NK-92 (cell line): Measurements from ENCODE around the gene CD48.
"Not testable (repeated sequence)": the region's sequence is repeated elsewhere in the genome, so short reads cannot be mapped to it uniquely, and the experiment has no call there.

Source experiments
- DNase-seq: peaks from one replicate; lab custom pipeline; 2025; ENCODE audit not compliant: unreplicated experiment; lab: John Stamatoyannopoulos, UW

The CD48 gene

DNA sequence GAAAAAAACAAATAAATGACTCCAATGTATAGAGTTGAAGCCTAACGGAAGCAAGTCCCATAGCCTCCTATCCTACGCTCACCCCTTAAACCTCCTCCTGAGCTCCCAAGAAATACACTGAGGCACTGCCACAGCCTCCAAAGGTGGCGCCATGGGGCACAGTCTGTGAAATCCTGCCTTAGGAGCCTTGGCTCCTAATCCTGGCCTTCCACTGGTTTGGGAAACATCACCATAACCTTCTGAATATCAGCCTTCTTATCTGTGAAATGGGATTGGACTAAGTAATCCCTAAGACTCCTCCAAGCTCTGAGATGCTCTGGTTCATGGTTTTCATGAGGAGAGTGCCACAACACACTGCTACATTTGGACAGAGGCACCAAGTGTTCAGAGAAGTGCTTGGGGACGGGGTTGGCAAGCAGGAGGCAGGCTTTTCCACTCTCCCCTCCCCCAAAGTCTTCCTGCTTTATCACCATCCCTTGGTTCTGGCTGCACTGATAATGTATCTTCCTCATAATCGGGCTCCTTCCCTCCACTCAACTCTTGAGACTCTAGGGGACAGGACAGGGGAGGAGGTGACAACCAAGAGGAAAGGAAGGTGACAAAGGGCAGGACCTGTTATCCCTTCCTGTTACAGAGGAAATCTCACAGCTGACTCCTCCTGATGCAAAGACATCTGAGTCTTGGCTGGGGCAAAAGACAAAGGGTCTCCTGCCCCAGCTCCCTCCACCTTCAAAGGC, 30.2 kb upstream of the CD48 start:
- DNase-seq = no peak

DNA sequence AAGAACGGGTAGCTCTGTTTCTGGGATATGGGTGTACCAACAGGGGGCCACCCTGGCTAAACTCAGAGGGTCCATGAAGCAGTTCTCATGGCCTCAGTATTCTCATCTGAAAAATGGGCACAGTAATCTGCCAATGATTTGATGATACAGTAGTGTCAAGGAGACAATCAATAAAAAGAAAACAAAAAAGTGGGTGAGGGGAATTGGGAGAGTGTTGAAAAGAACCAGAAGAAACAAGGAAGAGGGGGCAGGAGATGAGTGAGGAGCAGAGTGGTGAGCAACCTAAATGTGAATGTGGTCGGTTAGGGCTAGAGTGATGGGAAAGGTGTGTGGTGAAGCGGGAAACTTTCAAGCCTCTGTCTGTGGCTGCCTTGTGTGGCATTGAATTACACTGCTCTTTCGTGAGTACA, 29.5 kb upstream of the CD48 start:
- no peak for DNase-seq

DNA sequence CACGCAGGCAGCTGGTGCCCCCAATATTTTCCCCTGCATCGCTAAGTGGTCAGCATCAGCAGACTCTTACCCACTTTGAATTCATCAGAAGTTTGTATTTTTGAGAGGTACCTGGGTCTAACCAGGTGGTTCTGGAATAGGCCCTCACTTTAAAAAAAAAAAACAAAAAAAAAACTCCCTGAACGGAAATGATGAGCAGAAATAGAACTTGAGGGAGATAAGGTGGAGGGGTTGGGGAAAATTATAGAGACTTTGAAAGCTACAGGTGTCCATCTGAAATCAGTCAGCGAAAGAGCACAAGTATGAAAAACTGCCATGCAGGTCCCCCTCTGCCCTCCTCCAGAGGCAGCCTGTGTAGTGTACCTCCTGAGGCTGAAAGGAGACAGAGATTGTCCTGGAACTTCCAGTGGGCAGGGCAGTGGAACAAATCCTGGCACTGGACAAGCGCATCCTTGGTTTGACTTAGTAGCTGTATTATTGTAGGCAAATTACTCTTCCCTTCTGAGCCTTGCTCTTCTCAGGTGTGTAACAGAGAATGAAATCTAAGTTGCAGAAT, 28.6 kb upstream of the CD48 start:
- DNase-seq = no peak

DNA sequence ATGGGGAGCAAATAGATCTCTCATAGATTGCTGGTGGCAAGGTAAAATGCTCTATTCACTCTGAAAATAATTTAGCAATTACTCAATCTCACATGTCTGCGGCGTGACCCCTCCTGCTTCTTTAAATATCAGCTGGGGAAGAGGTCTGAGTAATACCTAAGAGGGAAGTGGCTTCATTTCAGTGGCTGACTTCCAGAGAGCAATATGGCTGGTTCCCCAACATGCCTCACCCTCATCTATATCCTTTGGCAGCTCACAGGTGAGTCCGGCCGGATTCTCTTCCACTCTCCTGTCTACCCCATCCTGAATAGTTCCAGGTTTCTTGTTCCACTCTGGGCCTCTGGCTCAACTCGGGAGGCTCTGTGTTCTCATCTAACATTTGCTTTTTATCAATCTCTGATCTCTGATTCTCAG, 27.5 kb upstream of the CD48 start, which contains the start of gene SLAMF7:
Gene SLAMF7 (plus strand): TSS at position 150 of the 414 bp plus-strand sequence. CDS start 55 bp downstream, at position 205.
- DNase-seq = no peak

DNA sequence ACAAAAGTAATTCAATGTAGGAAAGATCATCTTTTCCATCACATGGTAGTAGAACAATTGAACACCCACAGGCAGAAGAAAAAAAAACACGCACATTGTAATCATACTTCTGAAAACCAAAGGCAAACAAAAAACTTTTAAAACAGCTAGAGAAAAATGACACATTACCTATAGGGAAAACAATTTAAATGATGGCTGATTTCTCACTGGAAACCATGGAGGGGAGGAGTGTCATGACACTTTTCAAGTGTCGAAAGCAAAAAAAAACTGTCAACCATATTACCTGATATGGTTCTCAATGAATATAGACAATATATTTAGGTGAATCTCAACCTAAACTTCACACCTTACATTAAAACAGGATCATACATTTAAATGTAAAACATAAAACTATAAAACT, 26.6 kb upstream of the CD48 start:
- no peak for DNase-seq

DNA sequence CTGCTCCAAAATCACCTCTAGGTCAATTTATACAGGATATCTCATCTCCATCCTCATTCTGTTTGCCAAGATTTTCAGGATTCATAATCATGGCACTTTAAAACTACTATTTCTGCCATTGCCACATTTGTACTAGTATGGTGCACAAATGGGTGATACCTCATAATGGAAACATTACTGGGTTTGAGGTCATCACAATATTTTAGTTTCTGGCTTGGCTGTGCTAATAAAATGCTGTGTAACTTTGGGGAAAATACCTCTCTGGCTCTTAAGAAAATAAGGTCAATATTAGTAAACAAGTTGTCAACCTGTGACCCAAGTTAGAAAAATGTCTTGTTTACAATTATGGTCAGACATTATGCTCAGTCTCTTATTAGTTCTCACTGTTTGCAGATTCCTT, 22.7 kb upstream of the CD48 start:
- DNase-seq = no peak

DNA sequence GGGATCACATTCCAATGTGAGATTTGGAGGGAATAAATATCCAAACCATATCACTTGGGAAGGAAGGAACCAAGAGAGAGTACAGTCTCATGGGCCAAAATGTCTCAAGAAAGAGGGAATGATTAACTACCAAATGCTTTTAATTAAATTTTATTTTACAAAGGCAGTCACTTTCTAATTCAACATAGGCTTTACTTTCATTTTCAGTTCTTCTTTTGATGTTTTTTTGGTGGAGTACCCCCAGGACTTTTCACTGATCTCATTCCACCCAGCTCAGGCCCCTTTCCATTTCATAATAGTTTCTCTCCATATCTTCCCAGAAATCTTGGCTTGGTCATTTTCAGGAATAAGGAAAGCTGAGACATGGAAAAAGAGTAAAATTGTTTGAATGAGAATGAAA, 22.3 kb upstream of the CD48 start:
- no peak for DNase-seq

DNA sequence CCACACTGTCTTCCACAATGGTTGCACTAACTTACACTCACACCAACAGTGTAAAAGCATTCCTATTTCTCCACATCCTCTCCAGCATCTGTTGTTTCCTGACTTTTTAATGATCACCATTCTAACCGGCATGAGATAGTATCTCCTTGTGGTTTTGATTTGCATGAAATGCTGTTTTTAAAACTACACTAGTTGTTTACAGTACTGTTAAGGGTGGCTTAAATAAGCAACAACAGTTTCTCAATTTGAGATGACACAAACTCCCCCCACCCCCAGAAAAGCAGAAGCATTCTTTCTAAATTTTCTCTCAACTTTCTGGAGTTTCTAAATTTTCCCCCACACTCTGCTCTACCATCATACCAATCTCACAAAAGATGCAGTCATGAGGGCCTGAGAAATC, 20.4 kb upstream of the CD48 start:
- no peak for DNase-seq

DNA sequence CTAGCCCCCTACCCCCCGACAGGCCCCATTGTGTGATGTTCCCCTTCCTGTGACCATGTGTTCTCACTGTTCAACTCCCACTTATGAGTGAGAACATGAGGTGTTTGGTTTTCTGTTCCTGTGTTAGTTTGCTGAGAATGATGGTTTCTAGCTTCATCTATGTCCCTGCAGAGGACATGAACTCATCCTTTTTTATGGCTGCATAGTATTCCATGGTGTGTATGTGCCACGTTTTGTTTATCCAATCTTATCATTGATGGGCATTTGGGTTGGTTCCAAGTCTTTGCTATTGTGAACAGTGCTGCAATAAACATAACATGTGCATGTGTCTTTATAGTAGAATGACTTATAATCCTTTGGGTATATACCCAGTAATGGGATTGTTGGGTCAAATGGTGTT, 19.9 kb upstream of the CD48 start:
- not testable (repeated sequence) for DNase-seq

DNA sequence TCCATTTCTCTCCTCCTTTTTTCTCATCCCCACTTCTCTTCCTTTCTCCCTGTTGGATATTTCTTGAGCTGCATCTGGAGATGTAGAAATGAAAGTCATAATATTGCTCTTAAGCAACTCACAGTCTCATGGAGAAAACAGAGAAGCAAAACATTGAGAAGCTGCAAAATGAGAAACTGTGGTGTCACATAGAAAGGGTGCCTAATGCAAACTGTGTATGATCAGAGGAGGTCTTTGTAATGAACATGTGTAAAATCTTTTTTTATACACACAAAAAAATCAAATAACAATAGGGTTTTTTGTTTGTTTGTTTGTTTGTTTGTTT, 15.7 kb upstream of the CD48 start:
- DNase-seq = no peak

DNA sequence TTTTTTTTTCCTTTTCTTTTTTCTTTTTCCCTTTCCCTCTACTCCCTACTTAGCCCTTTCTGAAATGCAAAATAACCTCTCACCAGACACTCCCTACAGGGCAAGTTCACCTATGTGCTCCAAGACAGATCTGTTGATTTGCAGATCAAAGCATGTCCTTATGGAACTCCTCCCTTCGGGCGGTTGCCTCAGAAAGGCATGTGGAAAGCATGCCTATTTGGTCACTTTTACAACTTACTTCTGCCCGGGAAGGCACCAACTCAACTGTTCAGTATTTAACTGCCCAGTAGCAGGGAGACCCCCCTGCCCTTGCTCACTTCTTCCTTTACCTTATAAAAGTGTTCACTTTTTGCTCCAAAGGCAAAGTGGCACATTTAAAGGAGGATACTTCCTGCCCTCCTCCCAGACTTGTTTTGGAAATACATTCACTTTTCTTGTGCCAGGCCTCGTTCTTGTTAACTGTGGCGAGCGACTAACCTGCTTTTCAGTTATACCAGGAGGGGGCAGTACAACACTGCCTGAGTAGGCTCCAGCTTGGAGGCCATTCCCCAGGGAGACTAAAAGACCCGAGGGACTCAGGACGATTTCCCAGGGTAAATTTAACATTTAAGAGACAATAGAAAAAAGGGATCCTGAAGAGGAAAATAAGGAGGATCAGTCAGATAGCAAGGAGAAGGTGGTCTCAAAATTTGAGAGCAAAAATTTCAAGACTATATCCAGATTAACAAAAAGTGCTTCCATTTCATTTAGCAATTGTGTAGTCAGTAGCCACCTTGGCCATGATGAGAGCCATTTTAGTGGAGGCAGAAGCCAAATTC, 15.1 kb upstream of the CD48 start:
- peak; percentile 40 for DNase-seq

DNA sequence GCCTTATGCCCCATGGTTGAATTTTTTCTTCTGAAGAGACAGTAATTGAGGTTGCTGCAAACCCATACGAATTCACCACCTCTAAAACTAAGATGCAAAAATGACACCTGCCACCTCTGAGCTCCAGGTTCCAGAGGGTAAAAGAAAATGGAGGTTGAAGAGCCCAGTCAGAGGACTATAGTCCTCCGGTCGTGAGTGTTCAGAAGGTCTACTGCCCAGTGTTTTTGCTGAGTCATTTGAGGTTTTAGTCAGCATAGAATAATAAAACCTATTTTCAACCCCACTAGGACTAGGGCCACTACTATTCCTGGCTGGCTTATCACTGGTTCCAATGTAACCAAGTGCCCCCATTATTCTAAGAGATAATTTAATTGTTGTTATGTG, 14.5 kb upstream of the CD48 start:
- DNase-seq = no peak

DNA sequence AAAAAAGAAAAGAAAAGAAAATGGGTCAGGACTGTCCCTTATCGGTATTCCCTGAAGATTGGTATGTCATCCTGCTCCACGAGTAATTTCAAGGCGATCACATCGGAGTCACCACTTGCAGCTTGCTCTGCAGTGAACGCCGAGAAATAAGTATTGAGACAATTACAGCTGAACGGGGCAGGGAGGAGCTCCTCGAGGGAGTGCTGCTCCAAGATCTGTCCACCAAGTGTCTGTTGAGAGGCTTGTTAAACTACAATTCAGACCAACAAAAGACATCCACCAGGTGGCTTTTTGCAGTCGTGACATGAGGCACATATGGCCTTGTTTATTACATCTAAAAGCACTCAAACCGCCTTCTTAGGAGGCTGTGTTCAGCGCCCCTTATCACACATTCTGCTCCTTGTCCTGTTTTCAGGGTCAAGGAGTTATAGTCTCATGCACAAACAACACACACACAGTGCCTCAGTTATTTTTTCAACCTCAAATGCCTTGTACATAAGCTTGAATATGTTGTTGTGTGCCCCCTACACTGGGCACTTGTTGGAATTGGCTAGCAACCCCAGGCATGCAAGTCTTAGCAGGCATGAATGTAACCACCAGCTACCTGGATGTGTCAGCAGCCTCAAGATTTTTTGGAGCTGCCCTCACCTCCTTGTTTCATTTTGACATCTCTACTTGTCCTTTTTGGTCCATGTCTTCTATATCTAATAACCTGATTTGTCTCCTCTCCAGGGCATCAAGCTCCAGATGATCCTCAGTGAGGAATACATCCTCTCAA, 13.0 kb upstream of the CD48 start:
- DNase-seq = no peak

DNA sequence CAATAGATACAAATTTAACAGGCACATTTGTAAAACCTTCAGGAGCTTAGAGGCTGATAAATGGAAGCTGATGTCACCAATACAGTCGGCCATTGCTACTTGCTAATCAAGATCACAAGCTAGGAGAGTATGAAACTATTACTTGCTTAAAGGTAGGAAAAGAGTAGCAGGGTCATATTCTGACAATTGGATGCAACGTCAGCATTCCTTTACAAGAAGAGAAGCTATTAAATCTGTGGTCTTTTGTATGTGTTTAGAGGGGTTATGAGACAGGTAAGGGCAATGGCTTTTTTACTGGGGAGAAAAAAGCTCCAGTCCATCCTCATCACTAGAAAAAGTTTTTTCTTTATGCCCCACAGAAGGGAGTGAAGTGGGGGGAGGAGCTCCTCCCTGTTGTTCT, 11.7 kb upstream of the CD48 start:
- no peak for DNase-seq

DNA sequence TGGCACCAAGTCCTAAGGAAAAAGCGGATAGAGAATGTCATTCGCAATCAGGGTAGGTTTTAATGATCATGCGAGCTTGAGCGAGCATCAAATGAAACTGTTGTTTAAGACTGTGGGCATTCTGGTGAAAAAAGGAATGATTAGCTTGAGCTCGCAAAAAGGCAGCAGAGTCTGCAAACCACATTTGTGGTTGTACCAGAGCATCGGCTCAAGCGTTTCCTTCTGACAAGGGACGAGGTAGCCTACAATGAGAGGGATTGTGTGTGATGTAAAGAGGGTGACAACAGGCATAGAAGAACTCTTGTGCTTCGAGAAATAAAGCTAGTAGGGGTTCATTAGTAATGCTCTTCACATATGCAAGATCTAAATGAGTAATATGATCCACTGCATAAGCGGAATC, 11.1 kb upstream of the CD48 start:
- no peak for DNase-seq

DNA sequence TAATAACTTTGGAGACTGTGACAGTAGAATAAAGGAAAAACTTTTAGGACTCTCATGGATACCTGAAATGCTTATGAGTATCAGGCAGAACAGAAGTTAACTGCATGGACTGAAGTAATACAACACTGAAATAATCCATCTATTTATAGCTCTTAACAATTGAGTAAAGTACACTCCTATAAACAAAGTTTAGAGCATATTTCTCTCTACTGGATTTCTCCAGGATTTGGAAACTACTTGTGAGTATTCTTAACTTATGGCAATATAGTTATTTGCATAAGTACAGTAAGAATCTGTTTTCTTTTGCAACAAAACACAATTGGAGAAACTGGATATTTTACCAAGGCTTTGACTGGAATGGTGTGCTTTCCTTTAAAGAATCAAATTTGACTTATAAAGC, 9.9 kb upstream of the CD48 start:
- no peak for DNase-seq

DNA sequence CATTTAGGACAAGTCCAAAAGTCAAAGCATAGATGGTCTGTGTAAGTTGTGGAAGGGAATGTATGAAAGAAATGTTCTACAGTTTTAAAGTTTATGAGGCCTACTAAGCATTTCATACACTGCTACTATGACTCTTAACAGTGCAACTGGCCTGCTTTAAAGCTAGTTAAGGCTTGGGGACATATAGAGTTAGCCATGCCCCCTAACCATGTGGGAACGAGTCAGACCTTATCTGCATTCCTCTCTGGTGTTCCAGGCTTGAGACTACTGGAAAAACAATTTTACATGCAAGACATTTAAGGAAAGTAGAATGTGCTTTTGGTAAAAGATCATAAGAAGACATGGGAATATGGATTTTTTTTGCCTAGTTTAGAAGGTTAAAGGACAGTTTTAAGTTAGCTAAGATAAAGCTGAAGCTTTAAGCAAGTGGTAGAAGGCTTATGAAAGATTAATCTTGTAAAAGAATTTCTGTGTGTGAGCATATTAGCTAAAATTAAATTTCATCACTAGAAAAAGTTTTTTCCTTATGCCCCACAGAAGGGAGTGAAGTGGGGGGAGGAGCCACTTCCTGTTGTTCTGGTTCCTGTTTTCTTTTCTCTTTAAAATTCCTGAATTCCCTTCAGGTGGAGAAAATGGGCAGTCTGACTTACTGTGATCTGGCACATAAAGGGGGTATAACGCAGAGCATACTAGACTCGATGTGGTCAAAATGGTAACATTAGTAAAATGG, 8.9 kb upstream of the CD48 start:
- no peak for DNase-seq

DNA sequence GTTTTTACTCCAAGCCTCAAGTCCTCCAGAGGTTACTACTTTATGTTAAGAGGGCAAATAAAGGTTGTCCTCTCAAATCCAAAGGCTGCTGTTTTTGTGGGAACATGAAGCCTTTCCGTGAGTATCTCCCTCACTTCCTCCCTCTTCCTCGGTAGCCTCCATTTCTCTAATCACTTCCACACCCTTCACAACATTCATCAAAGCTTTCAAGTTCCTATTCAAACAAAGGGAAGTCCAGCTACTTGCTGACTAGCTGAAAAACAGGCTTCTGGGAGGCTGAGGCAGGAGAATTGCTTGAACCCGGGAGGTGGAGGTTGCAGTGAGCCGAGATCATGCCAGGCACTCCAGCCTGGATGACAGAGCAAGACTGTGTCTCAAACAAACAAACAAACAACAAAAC, 6.6 kb upstream of the CD48 start:
- no peak for DNase-seq

DNA sequence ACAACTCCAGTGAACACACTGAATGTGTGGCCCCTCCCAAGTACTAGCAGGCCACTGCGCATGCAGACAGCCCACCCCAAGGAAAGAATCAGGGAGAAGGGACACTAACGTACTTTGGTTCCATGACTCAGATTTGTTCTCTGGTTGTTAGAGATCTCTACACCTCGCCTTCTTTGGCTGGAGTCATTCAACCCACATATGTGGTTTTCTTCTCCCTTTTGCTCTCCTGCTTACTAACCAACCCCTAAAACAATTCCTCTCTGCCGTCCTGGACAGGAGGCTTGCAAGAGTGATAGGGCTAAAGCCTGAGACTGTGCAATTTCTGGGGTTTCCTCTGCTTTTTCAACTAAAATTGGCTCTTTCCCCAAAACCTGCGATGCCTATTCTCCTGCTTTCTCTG, 5.7 kb upstream of the CD48 start:
- no peak for DNase-seq

DNA sequence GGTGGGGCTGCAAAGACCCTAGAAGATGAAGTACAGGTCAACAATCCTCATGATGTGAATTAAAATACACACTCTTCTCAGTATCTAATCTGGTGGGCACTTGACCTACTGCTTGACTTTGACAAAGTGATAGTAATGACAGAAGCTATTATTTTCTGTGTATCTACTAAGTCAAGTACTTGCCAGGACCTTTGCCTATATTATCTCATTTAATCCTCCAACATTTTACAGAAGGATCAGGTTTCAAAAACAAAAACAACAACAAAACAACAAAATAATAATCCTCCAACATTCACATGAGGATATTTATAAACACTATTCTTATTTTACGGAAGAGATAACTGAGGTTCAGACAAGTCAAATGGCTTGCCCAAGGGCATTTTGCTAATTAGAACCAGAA, 4.4 kb upstream of the CD48 start:
- DNase-seq = no peak
